ENCODE results near the gene TMX2.

The TMX2 gene

DNA sequence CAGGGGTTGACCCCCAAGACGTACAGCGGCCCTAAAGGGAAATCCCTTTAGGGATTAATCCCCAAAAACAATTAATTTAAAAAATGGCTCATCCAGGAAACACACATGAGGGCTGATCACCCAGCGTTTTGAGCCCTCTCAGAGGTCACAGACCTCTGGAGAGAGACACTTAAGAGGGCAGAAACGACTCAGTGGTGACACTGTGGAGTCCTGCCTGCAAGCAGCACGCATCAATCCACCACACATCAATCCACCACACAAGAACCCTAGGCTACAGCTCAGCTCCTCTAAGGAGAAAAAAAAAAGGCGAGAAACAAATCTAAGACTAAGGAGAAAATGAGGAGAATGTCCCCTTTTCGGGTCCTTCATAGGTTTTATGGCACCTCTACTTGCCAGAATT is 16.4 kb downstream of the TMX2 start:
- no peak for TF ChIP-seq CSDC2 (CRISPR knock-in tag; IDR thresholded peaks at IDR 0.05)
- no peak for TF ChIP-seq RARB (CRISPR knock-in tag; IDR thresholded peaks at IDR 0.05)
- TF ChIP-seq PATZ1 (CRISPR knock-in tag; IDR thresholded peaks at IDR 0.05; ENCODE audit: borderline replicate concordance), result no peak
- TF ChIP-seq TCF4 (CRISPR knock-in tag; IDR thresholded peaks at IDR 0.05; ENCODE audit: borderline replicate concordance), result no peak
- TF ChIP-seq TSHZ2 (CRISPR knock-in tag; IDR thresholded peaks at IDR 0.05), result no peak
- no peak for ATAC-seq

DNA sequence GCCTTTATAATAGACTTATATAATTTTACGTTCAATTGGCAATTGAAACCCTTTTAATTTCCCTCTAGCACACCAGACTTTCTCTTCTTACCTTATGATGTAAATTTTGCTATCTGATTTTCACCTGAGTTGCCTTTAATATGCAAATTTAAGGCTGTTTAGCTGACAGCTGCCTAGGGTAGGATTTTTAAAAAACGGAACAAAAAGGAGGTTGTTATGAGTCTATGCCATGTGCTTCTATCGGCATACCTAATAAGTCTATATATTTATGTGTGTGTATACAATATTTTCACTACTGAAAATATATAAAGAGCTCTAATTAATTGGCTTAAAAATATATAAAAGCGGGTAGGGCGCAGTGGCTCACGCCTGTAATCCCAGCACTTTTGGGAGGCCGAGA is 17.1 kb downstream of the TMX2 start:
- no peak for ATAC-seq
- TF ChIP-seq TOX (CRISPR knock-in tag; IDR thresholded peaks at IDR 0.05; ENCODE audit: borderline replicate concordance), result no peak
- no peak for TF ChIP-seq OSR1 (CRISPR knock-in tag; IDR thresholded peaks at IDR 0.05)
- no peak for TF ChIP-seq ZNF565 (CRISPR knock-in tag; conservative IDR thresholded peaks at IDR 0.05; ENCODE audit: low read depth)
- TF ChIP-seq ZC3H10 (CRISPR knock-in tag; IDR thresholded peaks at IDR 0.05), result no peak
- no peak for TF ChIP-seq ESRRG (CRISPR knock-in tag; IDR thresholded peaks at IDR 0.05)
- TF ChIP-seq CSDC2 (CRISPR knock-in tag; IDR thresholded peaks at IDR 0.05), result no peak
- no peak for TF ChIP-seq ZNF70 (CRISPR knock-in tag; IDR thresholded peaks at IDR 0.05)
- TF ChIP-seq ZFP3 (CRISPR knock-in tag; IDR thresholded peaks at IDR 0.05), result no peak
- no peak for TF ChIP-seq RARB (CRISPR knock-in tag; IDR thresholded peaks at IDR 0.05)
- TF ChIP-seq, protein P1, sequence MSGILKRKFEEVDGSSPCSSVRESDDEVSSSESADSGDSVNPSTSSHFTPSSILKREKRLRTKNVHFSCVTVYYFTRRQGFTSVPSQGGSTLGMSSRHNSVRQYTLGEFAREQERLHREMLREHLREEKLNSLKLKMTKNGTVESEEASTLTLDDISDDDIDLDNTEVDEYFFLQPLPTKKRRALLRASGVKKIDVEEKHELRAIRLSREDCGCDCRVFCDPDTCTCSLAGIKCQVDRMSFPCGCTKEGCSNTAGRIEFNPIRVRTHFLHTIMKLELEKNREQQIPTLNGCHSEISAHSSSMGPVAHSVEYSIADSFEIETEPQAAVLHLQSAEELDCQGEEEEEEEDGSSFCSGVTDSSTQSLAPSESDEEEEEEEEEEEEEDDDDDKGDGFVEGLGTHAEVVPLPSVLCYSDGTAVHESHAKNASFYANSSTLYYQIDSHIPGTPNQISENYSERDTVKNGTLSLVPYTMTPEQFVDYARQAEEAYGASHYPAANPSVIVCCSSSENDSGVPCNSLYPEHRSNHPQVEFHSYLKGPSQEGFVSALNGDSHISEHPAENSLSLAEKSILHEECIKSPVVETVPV (CRISPR knock-in tag; IDR thresholded peaks at IDR 0.05), result no peak
- TF ChIP-seq ZFP30 (CRISPR knock-in tag; IDR thresholded peaks at IDR 0.05), result no peak
- TF ChIP-seq PPARA (CRISPR knock-in tag; IDR thresholded peaks at IDR 0.05; ENCODE audit: borderline replicate concordance), result no peak
- no peak for TF ChIP-seq TCF4 (CRISPR knock-in tag; IDR thresholded peaks at IDR 0.05; ENCODE audit: borderline replicate concordance)
- TF ChIP-seq BACH2 (CRISPR knock-in tag; IDR thresholded peaks at IDR 0.05; ENCODE audit: borderline replicate concordance), result no peak

DNA sequence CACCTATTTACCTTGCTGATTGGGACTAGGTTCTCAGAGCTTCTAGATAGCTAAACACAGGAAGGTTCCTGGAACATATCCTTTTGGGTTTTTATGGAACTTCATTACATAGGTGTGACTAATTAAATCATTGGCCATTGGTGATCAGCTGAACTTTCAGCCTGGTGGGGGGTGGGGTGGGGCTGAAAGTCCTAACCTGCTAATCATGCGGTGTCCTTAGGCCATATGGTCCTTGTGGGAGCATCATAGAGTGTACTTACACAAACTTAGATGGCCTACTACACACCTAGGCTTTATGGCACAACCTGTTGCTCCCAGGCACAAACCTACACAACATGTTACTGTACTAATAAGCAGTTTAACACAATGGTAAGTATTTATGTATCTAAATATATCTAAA is 20.3 kb downstream of the TMX2 start:
- no peak for ATAC-seq
- no peak for TF ChIP-seq ZNF8 (CRISPR knock-in tag; IDR thresholded peaks at IDR 0.05)
- no peak for TF ChIP-seq OSR1 (CRISPR knock-in tag; IDR thresholded peaks at IDR 0.05)
- no peak for TF ChIP-seq ARNTL (CRISPR knock-in tag; IDR thresholded peaks at IDR 0.05; ENCODE audit: borderline replicate concordance, low read depth)
- TF ChIP-seq TOX (CRISPR knock-in tag; IDR thresholded peaks at IDR 0.05; ENCODE audit: borderline replicate concordance), result no peak
- TF ChIP-seq CSDC2 (CRISPR knock-in tag; IDR thresholded peaks at IDR 0.05), result no peak
- TF ChIP-seq TSHZ2 (CRISPR knock-in tag; IDR thresholded peaks at IDR 0.05), result no peak
- TF ChIP-seq, protein P1 (CRISPR knock-in tag; IDR thresholded peaks at IDR 0.05), result no peak
- TF ChIP-seq SNAI2 (CRISPR knock-in tag; IDR thresholded peaks at IDR 0.05), result no peak
- no peak for TF ChIP-seq ISL1 (CRISPR knock-in tag; IDR thresholded peaks at IDR 0.05)
- TF ChIP-seq TCF4 (CRISPR knock-in tag; IDR thresholded peaks at IDR 0.05; ENCODE audit: borderline replicate concordance), result no peak
- no peak for TF ChIP-seq POU6F1 (CRISPR knock-in tag; IDR thresholded peaks at IDR 0.05; ENCODE audit: borderline replicate concordance, low read depth)
- no peak for TF ChIP-seq ZC3H10 (CRISPR knock-in tag; IDR thresholded peaks at IDR 0.05)
- TF ChIP-seq ZFP3 (CRISPR knock-in tag; IDR thresholded peaks at IDR 0.05), result no peak
- TF ChIP-seq RARB (CRISPR knock-in tag; IDR thresholded peaks at IDR 0.05), result no peak
- TF ChIP-seq, protein P2, sequence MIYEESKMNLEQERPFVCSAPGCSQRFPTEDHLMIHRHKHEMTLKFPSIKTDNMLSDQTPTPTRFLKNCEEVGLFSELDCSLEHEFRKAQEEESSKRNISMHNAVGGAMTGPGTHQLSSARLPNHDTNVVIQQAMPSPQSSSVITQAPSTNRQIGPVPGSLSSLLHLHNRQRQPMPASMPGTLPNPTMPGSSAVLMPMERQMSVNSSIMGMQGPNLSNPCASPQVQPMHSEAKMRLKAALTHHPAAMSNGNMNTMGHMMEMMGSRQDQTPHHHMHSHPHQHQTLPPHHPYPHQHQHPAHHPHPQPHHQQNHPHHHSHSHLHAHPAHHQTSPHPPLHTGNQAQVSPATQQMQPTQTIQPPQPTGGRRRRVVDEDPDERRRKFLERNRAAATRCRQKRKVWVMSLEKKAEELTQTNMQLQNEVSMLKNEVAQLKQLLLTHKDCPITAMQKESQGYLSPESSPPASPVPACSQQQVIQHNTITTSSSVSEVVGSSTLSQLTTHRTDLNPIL (CRISPR knock-in tag; IDR thresholded peaks at IDR 0.05; ENCODE audit: low read depth), result no peak
- TF ChIP-seq ZNF70 (CRISPR knock-in tag; IDR thresholded peaks at IDR 0.05), result no peak
- TF ChIP-seq PPARA (CRISPR knock-in tag; IDR thresholded peaks at IDR 0.05; ENCODE audit: borderline replicate concordance), result no peak
- no peak for TF ChIP-seq ZFP30 (CRISPR knock-in tag; IDR thresholded peaks at IDR 0.05)
